ENCODE data around the gene VAMP8.

Gene VAMP8

GRCh38 chr2:85575739-85576138 is 1.6 kb upstream of the VAMP8 start:
- TF ChIP-seq CTCF (IDR thresholded peaks at IDR 0.05; ENCODE audit: extremely low read depth, missing control alignments) = no peak
- DNase-seq (ENCODE audit: low spot score) = no peak

GRCh38 chr2:85577063-85577385 is 362 bp upstream of the VAMP8 start:
- no peak for TF ChIP-seq CTCF (IDR thresholded peaks at IDR 0.05; ENCODE audit: extremely low read depth, missing control alignments)
- DNase-seq (ENCODE audit: low spot score) = no peak

GRCh38 chr2:85578243-85579180 is 1.1 kb downstream of the VAMP8 start:
- DNase-seq (ENCODE audit: low spot score) = peak; percentile 58

GRCh38 chr2:85579266-85579935 is 2.0 kb downstream of the VAMP8 start:
- TF ChIP-seq CTCF (IDR thresholded peaks at IDR 0.05; ENCODE audit: extremely low read depth, missing control alignments) = no peak
- DNase-seq (ENCODE audit: low spot score) = no peak

More at GRCh38 chr2:85578243-85579180, 1.1 kb downstream of the VAMP8 start:
- TF ChIP-seq CTCF (IDR thresholded peaks at IDR 0.05; ENCODE audit: extremely low read depth, missing control alignments) = no peak

GRCh38 chr2:85580206-85580605 is 2.8 kb downstream of the VAMP8 start:
- no peak for TF ChIP-seq CTCF (IDR thresholded peaks at IDR 0.05; ENCODE audit: extremely low read depth, missing control alignments)
- DNase-seq (ENCODE audit: low spot score) = no peak

- TF ChIP-seq CTCF (IDR thresholded peaks at IDR 0.05; ENCODE audit: extremely low read depth, missing control alignments) = no peak
- DNase-seq (ENCODE audit: low spot score) = no peak
These were observed 5.1 kb downstream of the VAMP8 start for GRCh38 chr2:85582492-85582891.

GRCh38 chr2:85583667-85584353 is 6.4 kb downstream of the VAMP8 start:
- no peak for TF ChIP-seq CTCF (IDR thresholded peaks at IDR 0.05; ENCODE audit: extremely low read depth, missing control alignments)
- DNase-seq (ENCODE audit: low spot score) = no peak
